B cell (primary cell): Measurements from ENCODE around the gene KIF13A. TPM values are rescaled to one million over a fixed set of nuclear protein-coding genes. Genes with fewer than 3 reads are reported as not detected.

ENCODE experiments used
- ATAC-seq: fragments of 200-7000 bp; cut with Tn5 transposase; one replicate; pipeline ENCODE4 v1.10.0; 2021; ENCODE audit warnings: low read depth, mild to moderate bottlenecking, moderate number of reproducible peaks, moderate library complexity
- CTCF ChIA-PET: fragments of 350-600 bp; sonication (Branson Sonifier 250); formaldehyde crosslinking; loops from one replicate; lab custom pipeline; 2021; ENCODE audit warnings: antibody characterized with exemption, inconsistent platforms; lab: Charles Lee
- POLR2A ChIA-PET: fragments of 350-600 bp; sonication (Branson Sonifier 250); formaldehyde crosslinking; loops from one replicate; lab custom pipeline; 2021; ENCODE audit warnings: antibody characterized with exemption; lab: Charles Lee
- DNase-seq: peaks from one replicate; pipeline ENCODE4 v3.0.0; 2013
- H2AFZ ChIP-seq: 2 replicates; pipeline ENCODE4 v1.6.1; 2012; ENCODE audit warnings: mild to moderate bottlenecking, low read depth, low read length; ENCODE audit not compliant: insufficient read depth, poor library complexity, severe bottlenecking
- H3K27ac ChIP-seq, 2 donors: 1 replicate in 1 of 2; 2 replicates in 1 of 2; pipeline ENCODE4 v1.5.1; 2012 to 2013; ENCODE audit warnings: low read length in 2 of 2, mild to moderate bottlenecking in 2 of 2, moderate library complexity in 1 of 2
- H3K27me3 ChIP-seq, 4 experiments: fragments of 200-600 bp in 1 of 4; sonication (generic) in 1 of 4; replicated peaks in 1 of 4; 1 replicate in 2 of 4; 2 replicates in 2 of 4; pipeline versions ENCODE4 v1.6.1 to v1.7.0; 2013 to 2016; ENCODE audit warnings: low read length in 3 of 4, mild to moderate bottlenecking in 2 of 4, mixed read lengths in 1 of 4, moderate library complexity in 1 of 4; ENCODE audit not compliant: insufficient read depth in 4 of 4, control insufficient read depth in 3 of 4; ENCODE audit errors: control extremely low read depth in 1 of 4
- H3K36me3 ChIP-seq, 2 experiments: replicated peaks in 1 of 2; 1 replicate in 1 of 2; 2 replicates in 1 of 2; pipeline versions ENCODE4 v1.6.1 to v1.7.1; 2013; ENCODE audit warnings: low read length in 1 of 2; ENCODE audit not compliant: insufficient read depth in 2 of 2, control insufficient read depth in 1 of 2; ENCODE audit errors: control extremely low read depth in 1 of 2, extremely low read depth in 1 of 2
- H3K4me1 ChIP-seq, 2 donors: fragments of 200-600 bp in 1 of 2; sonication (generic) in 1 of 2; 1 replicate in 1 of 2; 2 replicates in 1 of 2; pipeline versions ENCODE4 v1.5.1 to v1.6.1; 2013 to 2017; ENCODE audit warnings: low read length in 2 of 2; ENCODE audit not compliant: control insufficient read depth in 2 of 2, insufficient read depth in 2 of 2
- H3K4me2 ChIP-seq: replicated peaks from 2 replicates; pipeline ENCODE3; 2012; ENCODE audit warnings: mild to moderate bottlenecking, low read depth, low read length; ENCODE audit not compliant: poor library complexity, severe bottlenecking
- H3K4me3 ChIP-seq, 5 experiments: fragments of 200-600 bp in 1 of 5; sonication (generic) in 1 of 5; 1 replicate in 3 of 5; 2 replicates in 2 of 5; pipeline versions ENCODE4 v1.5.1 to v1.7.0; 2011 to 2016; ENCODE audit warnings: low read length in 4 of 5, mild to moderate bottlenecking in 4 of 5, low read depth in 2 of 5, control low read depth in 1 of 5, moderate library complexity in 1 of 5; ENCODE audit not compliant: insufficient read depth in 1 of 5; ENCODE audit errors: control extremely low read depth in 1 of 5, extremely low read depth in 1 of 5
- H3K79me2 ChIP-seq: fragments of 200-600 bp; sonication (generic); one replicate; pipeline ENCODE4 v1.6.0; 2016; ENCODE audit warnings: low read length; ENCODE audit not compliant: control insufficient read depth, insufficient read depth
- H3K9ac ChIP-seq: fragments of 200-600 bp; sonication (generic); 2 replicates; pipeline ENCODE4 v1.6.1; 2017; ENCODE audit warnings: mild to moderate bottlenecking, low read length, moderate library complexity
- H3K9me3 ChIP-seq, 3 donors: one replicate each; pipeline versions ENCODE4 v1.6.1 to v1.7.1; 2013; ENCODE audit warnings: low read length in 2 of 3; ENCODE audit not compliant: control insufficient read depth in 2 of 3, insufficient read depth in 1 of 3; ENCODE audit errors: control extremely low read depth in 1 of 3
- H4K20me1 ChIP-seq: 2 replicates; pipeline ENCODE4 v1.6.0; 2012; ENCODE audit warnings: mild to moderate bottlenecking, low read length; ENCODE audit not compliant: insufficient read depth, control insufficient read depth, poor library complexity, severe bottlenecking
- H3K27ac Mint-ChIP-seq: one replicate; pipeline ENCODE4 v1.8.0; 2021; ENCODE audit warnings: mixed read lengths
- H3K27me3 Mint-ChIP-seq: one replicate; pipeline ENCODE4 v1.8.0; 2021; ENCODE audit warnings: mixed read lengths
- H3K4me1 Mint-ChIP-seq: one replicate; pipeline ENCODE4 v1.8.0; 2021; ENCODE audit warnings: mixed read lengths
- H3K4me3 Mint-ChIP-seq: one replicate; pipeline ENCODE4 v1.8.0; 2021; ENCODE audit warnings: mixed read lengths
- H3K9me3 Mint-ChIP-seq: one replicate; pipeline ENCODE4 v1.8.0; 2022; ENCODE audit warnings: mixed read lengths; ENCODE audit not compliant: insufficient read depth
- CTCF ChIP-seq: fragments of 200-600 bp; IDR thresholded peaks from one replicate; pipeline ENCODE4 v1.8.0; 2022; ENCODE audit warnings: antibody characterized with exemption, mild to moderate bottlenecking
- EZH2 ChIP-seq: IDR thresholded peaks from 2 replicates; pipeline ENCODE4 v1.6.1; 2012; ENCODE audit warnings: borderline replicate concordance, low read depth, mild to moderate bottlenecking, moderate library complexity, low read length; ENCODE audit not compliant: insufficient read depth, poor library complexity, severe bottlenecking
- WGBS: methylation state at CpG from one replicate; pipeline ENCODE4 v1.1.5; 2013; ENCODE audit warnings: missing lambda C conversion rate; ENCODE audit not compliant: insufficient coverage; 5-methylcytosine and 5-hydroxymethylcytosine counted together
- intact Hi-C: fragments of 100-400 bp; cut with micrococcal nuclease; formaldehyde crosslinking; loops from one replicate; pipeline ENCODE4 v1.10.0; 2022
- polyA plus RNA-seq: library from polyadenylated mRNA; depleted of rRNA; stranded (reverse); fragments of >200 nt; gene quantifications from 2 replicates; pipeline ENCODE4 v1.2.3, GENCODE V29; 2012
- total RNA-seq, 2 donors: library from RNA; stranded (reverse); fragments of 120-200 nt in 1 of 2; gene quantifications; 1 replicate in 1 of 2; 2 replicates in 1 of 2; pipeline versions ENCODE4 v1.2.3 to v1.2.4, GENCODE V29; 2013 to 2022

Gene KIF13A
- total and polyA plus RNA-seq, 2 donors (not counting 1 experiment from before 2014, with no cell fraction given): 2.1 to 23.4 TPM

GRCh38 chr6:17714879-17715851 lies 272.3 kb downstream of the KIF13A start:
- ATAC-seq (no peak), DNase-seq (no peak)
- Mint-ChIP-seq H3K4me3 (no peak overlapping the region), H3K9me3 (no peaks in the 10 kb centered on the region), H3K4me1 (peaks cover 4% of the 10 kb centered on the region), H3K27me3 (no peaks in the 10 kb centered on the region), H3K27ac (no peak overlapping the region)
- POLR2A ChIA-PET: no interaction called here
- no peak overlapping the region for H3K4me3 ChIP-seq
- H2AFZ ChIP-seq: no peak overlapping the region
- intact Hi-C loops: no loop called here
- no peak overlapping the region for H3K27ac ChIP-seq
- H3K9me3 ChIP-seq: no peaks in the 10 kb centered on the region
- H4K20me1 ChIP-seq: no peaks in the 10 kb centered on the region
- no peaks in the 10 kb centered on the region for H3K4me1 ChIP-seq
- H3K9ac ChIP-seq: no peak overlapping the region
- H3K4me2 ChIP-seq: no peak overlapping the region
- CTCF ChIA-PET: interaction anchor here (0.6 to 1.4 kb wide), 3 partner anchors 14 to 439 kb away, joined by 3 to 4 read pairs (median 4); no protein-coding TSS in a partner anchor
- no peaks in the 10 kb centered on the region for H3K79me2 ChIP-seq
- WGBS: 80% methylated on average over 6 of the region's 10 CpGs
- H3K36me3 ChIP-seq: no peaks in the 10 kb centered on the region
- no peak for TF ChIP-seq EZH2
- TF ChIP-seq CTCF: no peak
- no peaks in the 10 kb centered on the region for H3K27me3 ChIP-seq

GRCh38 chr6:17714177-17714576 lies 273.3 kb downstream of the KIF13A start:
- Histone ChIP-seq H3K4me1 (no peaks in the 10 kb centered on the region), H3K36me3 (no peaks in the 10 kb centered on the region), H3K4me3 (no peak overlapping the region), H3K4me2 (no peak overlapping the region), H3K9ac (no peak overlapping the region), H3K79me2 (no peaks in the 10 kb centered on the region), H3K27me3 (no peaks in the 10 kb centered on the region), H3K27ac (no peak overlapping the region), H2AFZ (no peak overlapping the region), H4K20me1 (no peaks in the 10 kb centered on the region), H3K9me3 (no peaks in the 10 kb centered on the region)
- POLR2A ChIA-PET: no interaction called here
- no peaks in the 10 kb centered on the region for H3K27me3 Mint-ChIP-seq
- H3K4me3 Mint-ChIP-seq: no peak overlapping the region
- H3K27ac Mint-ChIP-seq: no peak overlapping the region
- peaks cover 4% of the 10 kb centered on the region for H3K4me1 Mint-ChIP-seq
- intact Hi-C loops: no loop called here
- ATAC-seq: no peak
- CTCF ChIA-PET: interaction anchor here (0.6 to 1.4 kb wide), 2 partner anchors 13 to 440 kb away, joined by 4 read pairs; no protein-coding TSS in a partner anchor
- DNase-seq: no peak
- TF ChIP-seq EZH2 (no peak), CTCF (no peak)
- no peaks in the 10 kb centered on the region for H3K9me3 Mint-ChIP-seq
